ENCODE data around the gene IL37. TPM values are rescaled to one million over a fixed set of nuclear protein-coding genes. Genes with fewer than 3 reads are reported as not detected.
"Not testable (repeated sequence)": the region's sequence is repeated elsewhere in the genome, so short reads cannot be mapped to it uniquely, and the experiment has no call there.

Gene IL37
- total RNA-seq, 1 donor, result not detected

DNA sequence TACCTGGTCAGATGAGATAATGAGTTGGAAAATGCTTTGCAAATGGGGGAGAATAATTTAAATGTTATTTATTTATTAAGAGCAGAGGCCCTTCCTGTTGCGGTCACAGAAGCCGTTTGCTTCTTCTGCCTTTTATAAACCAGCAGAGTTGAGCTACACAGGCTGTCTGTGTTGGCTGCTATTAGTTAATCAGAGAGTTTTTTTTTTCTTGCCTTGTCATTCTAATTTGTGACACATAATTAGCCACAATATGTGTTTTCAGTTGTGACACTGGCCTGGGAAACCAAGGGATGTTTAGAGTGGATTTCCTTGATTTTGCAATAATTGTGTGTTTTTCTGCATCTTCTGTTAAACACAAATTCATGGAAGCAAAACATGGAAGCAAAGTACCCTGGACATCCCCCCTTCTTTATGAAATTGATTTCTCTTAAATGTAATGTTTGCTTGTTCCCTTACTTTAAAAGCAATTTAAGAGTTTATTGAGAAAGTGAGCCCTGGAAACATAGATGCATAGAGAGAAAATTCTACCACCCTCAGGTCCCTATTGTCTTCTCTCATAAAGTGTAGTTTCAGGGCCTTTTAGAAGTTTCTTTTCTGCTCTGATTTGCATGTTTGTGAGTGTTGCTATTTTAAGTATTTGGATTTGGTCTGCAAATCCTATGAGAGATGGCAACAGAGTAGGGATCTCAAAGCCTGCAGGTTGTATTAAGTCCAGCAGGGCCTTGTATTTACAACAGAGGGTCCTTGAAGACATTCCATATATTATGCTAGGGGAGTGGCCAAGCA, 22.8 kb upstream of the IL37 start:
- peak in 1 of 3 donors; percentile 52 for DNase-seq (ENCODE audit: low read depth in 2 of 3, low spot score in 2 of 3)

DNA sequence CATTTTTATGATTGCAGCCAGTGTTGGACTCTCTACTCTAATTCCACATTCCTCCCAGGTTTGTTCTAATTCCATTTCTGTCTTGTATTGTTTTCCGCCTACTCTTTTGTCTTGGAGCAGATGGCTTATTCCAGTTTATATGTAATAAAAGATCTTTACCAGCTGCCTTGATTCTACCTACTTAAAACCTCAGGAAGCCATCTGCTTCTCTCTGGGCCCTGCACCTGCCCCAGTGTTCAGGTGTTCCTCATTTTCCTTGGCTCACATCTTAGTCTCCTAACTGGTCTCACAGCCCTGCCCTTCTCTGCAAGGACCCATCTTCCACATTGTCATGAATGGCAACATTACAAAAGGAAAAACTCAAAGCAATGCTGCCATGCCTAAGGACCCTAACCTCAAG, 21.0 kb upstream of the IL37 start:
- no peak for DNase-seq (ENCODE audit: low read depth in 2 of 3, low spot score in 2 of 3)

DNA sequence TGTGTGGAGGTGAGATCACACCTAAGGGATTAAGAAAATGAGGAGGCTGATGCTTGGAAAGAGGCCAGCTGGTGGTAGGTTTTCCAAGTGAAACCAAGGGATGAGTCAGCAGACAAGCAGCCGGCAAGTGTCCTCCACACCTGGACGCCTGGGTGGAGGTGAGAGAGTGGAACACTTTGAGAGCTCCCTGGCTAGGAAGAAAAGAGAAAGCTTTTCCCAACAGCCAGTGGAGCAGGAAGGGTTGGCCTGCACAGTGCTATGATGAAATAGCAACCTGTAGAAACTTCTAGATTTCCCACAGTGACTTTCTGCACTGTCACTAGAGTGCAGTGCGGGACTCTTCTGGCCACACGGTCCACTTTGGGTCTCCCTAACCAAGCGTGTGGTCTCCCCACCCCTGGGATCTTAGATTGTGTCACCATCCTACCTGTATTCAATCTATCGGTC, 19.6 kb upstream of the IL37 start:
- no peak for DNase-seq (ENCODE audit: low read depth in 2 of 3, low spot score in 2 of 3)

DNA sequence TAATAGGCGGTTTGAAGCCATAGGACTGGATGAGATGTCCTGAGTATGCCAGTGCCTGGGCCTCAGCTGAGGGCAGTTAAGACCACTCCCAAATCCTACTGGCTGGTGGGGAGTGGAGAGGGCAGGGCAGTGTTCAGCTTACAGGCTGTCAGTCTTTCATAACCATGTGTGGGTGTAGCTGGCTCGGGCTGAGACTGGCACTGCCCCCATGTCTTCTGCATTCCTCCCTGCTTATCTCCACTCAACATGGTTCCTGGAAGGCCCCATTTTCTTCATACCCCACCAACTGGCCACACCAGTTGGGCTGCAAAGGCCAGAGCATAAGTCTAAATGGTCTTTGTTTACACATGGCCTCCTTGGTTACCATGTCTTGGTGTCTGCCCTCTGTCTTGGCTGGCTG, 17.2 kb upstream of the IL37 start:
- DNase-seq (ENCODE audit: low read depth in 2 of 3, low spot score in 2 of 3), result no peak

DNA sequence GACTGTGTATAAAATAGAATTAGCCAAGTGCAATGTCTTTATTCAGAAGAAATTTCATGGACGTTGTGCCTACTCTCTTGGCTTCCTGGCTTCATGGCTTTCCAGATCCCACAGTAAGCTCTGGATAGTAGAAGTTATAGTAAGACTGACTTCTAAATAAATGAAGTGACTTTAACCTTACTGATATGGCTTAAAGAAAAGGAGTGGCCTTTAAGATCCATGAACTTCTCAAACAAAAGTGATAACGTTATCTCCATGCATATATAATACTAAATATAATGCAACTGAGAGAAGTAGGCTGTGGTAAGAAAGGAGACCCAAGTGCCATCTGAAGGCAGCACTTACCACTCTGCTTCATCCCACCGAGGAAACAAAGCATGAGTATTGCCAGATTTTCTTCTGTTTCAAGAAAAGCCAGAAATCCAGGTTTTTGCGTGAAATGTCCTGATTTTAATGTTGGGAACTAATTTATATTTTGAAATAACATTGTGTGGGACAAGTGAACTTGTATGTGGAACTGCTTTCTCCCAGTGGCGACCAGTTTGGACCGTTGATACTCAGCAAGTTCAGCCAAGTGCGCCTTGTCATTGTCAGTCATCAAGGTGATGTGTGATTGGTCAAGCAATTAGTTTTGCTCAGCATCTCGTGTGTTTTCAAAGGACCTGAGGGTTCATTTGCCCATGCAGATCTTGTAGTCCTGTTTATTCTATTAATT, 13.9 kb upstream of the IL37 start:
- DNase-seq (ENCODE audit: low read depth in 2 of 3, low spot score in 2 of 3), result no peak

DNA sequence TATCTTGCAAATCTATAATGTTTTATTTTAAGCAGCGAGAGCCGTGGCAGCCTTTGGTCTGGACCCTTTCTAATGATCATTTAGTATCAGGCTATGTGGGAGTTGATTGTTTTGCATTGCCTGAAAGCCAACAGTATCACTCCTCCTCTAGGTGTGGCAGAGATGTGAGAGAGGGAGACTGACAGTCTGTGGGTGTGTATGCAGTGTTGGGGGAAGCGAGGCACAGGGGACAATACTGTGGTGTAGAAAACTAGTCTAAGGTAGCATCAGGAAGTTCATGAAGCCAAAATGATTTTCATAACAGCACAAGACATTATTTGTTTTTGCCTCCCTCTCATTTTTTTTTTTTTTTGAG, 13.4 kb upstream of the IL37 start:
- no peak for DNase-seq (ENCODE audit: low read depth in 2 of 3, low spot score in 2 of 3)

DNA sequence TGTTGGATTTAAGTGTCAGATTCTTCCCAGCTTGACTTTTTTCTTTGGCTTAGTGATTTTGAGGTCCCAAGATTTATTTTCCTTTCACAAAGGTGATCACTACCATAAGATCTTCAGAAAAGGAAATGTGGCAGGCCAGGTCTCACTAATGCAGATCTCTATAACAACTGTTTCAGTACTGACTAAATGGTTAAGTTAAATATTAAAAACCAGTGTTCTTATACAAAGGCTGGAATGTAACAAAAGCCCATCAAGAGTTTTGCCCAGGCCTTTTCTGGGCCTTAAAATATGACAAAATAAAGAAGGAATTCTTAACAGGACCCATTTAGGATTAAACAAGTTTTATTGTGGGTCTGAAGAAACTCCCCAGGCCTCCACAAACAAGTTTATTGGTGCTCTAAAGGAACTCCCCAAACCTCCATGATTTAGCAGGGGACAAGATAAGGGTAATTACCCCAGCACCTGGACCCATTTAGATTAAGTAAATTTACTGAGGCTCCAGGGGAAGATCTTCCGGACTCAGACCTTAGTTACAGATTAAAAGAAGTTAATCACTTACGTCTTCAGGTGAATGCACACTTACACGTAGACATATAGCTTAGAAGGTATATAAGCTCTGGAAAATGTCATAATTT, 9.4 kb upstream of the IL37 start:
- DNase-seq (ENCODE audit: low read depth in 2 of 3, low spot score in 2 of 3), result not testable (repeated sequence)

DNA sequence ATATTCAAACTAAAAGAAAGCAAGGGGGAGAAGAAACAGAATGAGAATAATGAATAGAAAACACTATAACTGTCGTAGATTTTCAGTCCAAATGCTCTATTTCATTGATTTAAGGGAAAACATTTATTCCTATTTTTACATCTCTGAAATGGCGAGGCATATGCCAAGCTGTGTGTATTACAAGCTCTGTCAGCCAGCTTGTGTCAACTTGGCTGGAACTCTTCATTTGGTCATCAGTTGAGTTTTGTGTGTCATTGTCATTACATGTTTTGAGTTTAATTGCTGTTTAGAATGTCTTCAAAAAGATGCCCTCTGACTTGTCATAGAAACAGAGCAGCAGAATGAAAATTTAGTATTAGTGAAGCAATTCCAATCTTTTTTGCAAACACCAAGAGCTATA, 8.1 kb upstream of the IL37 start:
- no peak for DNase-seq (ENCODE audit: low read depth in 2 of 3, low spot score in 2 of 3)

DNA sequence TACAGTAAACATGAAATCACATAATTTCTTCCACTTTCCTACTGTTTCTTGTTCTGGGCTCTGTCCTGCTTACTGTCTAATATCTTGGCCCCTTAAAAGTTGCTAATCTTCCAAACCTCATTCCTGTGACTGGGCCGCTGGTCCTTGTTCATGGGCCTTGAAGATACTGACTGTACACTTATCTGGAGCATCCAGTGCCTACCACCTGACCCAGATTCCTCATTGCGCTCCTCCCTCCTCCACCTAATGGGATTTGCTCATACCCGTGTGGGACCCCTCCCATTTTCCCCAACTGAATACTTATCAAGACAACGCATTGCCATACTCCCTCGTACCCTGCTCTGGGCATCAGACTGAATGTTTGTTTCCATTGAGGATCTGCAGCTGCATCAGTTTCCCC, 6.1 kb upstream of the IL37 start:
- no peak for DNase-seq (ENCODE audit: low read depth in 2 of 3, low spot score in 2 of 3)

DNA sequence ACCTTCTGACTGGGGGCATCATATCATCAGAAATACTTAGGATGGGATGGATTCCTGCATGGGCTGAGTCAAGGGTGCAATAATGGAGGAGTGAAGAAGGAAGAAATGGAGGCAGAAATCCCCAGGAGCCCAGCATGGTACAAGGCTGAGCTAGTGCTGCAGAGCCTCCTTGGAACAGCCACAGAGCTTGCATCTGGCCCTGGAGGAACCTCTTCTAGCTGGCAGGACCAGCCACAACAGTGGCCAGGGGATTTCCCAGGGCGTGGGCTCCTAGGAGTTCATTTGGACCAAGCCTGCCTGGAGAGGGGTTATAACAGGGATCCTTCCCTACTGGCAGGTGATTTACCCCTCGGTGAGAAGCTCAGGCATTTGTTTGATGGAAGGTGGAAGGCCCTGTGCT, 4.7 kb upstream of the IL37 start:
- no peak for DNase-seq (ENCODE audit: low read depth in 2 of 3, low spot score in 2 of 3)

DNA sequence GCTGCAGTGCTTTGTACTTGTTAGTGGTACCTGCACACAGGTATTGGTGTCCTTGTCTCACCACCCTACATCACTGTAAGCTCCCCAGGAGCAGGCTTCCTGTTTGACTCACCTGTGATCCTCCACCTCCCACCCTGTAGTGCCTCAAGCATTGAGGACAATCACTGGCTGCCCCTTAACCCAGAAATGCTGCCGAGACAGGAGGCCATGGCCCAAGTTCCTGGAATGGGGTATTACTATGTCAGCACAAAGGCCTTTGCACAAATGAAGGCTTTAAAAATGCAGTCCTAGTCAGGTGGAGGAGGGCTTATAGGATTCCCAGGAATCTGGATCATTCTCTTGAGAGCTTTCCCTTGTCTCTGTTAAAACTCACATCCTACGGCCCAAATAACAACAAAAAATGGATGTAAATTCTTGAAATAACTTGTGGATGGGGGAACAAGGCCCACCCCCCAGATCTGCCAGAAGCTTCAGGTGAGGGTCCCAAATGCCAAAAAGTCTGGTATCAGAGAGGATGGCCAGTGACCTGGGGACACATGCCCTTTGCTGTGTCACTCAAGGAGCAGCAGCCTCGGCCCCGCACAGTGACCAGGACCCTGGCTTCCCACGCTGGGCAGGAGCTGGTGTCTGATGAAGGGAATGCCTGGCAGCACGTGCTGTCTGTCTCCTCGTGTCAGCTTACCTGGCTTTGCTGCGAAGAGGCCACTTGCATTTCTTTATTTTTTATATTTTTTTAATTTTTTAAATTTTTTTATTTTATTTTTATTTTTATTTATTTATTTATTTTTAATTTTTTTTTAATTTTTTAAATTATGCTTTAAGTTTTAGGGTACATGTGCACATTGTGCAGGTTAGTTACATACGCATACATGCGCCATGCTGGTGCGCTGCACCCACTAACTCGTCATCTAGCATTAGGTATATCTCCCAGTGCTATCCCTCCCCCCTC, 3.7 kb upstream of the IL37 start:
- no peak for DNase-seq (ENCODE audit: low read depth in 2 of 3, low spot score in 2 of 3)

DNA sequence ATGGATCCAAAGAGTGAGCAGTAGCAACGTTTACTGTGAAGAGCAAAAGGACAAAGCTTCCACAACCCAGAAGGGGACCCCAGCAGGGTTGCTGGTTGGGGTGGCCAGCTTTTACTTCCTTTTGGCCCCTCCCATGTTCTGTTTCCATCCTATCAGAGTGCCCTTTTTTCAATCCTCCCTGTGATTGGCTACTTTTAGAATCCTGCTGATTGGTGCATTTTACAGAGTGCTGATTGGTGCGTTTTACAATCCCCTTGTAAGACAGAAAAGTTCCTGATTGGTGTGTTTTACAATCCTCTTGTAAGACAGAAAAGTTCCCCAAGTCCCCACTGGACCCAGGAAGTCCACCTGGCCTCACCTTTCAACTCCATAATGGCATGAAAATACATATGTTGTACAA, 2.4 kb upstream of the IL37 start:
- DNase-seq (ENCODE audit: low read depth in 2 of 3, low spot score in 2 of 3), result not testable (repeated sequence)

DNA sequence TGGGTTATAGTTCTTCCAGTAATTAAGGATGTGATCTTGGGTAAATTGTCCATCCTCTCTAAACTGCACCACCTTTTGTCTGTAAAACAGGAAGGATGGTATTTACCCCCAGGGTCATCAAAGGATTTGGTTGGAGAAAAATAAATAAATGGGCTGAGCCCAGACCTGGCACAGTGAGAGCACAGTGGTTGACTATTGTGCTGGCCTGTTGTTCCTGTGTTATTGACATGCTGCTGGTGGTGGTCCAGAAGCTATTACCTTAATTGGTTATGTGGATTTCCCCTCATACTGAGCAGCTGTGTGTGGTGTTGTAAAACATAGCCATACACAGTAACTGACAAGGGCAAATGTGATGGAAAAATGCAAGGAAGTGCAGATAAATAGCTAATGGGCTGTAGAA, 746 bp upstream of the IL37 start:
- no peak for DNase-seq (ENCODE audit: low read depth in 2 of 3, low spot score in 2 of 3)

DNA sequence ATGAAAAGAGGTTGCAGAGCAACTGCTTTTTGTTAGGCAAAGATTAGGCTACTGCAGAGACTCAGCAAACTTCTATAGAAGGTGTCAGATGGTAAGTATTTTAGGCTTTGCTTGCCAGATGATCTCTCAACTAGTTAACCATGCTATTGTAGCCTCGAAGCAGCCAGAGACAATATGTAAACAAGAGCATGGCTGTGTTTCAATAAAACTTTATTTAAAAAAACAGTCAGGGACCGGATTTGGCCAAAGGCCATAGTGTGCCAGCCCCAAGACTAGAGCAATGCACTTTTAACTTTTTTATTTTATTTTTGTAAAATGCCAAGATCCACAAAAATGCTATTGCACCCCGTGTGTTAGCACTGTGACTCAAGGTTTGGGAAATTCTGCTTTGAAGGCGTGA, 1.4 kb downstream of the IL37 start:
- DNase-seq (ENCODE audit: low read depth in 2 of 3, low spot score in 2 of 3), result no peak

DNA sequence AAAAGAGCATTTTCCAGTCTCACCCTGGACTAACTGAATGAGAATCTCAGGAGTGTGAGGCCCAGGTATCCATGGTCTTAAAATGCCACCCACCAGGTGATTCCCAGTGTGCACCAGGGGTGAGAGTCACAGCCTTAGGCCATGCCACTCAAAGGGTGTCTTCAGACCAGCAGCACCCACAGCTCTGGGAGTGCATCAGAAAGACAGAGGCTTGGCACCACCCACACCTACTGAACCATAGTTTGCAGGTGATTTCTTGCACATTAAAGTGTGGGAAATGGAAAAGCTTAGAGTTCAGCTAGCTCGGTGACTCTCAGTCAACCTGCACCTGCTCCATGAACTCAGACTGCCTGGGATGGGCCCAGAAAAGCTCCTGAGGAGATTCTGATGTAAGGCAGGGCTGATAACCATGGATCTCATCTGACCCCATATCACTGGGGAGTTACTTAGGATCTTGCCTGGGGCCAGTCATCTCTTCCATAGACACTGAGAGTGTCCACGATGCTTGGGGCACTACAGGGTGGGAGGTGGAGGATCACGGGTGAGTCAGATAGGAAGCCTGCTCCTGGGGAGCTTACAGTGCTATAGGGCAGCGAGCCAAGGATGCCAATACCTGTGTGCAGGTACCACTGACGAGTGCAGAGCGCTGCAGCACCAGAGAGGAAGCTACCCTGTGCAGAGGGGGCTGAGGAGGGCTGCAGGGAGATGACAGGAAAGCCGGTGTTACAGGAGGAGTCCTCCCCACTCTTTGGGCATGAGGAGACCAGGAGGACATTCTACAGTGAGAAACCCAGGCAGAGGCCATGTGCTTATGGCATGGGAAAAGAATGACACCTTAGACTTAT, 4.6 kb downstream of the IL37 start:
- no peak for DNase-seq (ENCODE audit: low read depth in 2 of 3, low spot score in 2 of 3)

DNA sequence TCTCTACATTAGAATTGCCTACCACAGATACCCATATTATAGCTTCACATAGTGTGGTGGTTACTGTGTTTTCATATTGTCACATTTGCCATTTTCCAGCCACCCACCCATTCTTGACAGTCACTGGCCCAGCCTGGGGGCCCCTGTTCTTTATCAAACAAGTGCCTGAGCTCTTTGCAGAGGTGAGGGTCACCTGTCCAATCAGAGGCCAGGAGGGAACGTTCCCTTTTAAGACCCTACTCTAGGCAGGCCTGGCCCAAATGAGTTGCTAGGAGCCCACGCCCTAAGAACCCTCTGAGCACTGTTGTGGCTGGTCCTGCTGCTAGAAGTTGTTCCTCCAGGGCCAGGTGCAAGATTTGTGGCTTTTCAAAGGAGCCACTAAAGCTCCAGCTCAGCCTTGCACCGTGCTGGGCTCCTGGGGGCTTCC, 5.2 kb downstream of the IL37 start:
- no peak for DNase-seq (ENCODE audit: low read depth in 2 of 3, low spot score in 2 of 3)

DNA sequence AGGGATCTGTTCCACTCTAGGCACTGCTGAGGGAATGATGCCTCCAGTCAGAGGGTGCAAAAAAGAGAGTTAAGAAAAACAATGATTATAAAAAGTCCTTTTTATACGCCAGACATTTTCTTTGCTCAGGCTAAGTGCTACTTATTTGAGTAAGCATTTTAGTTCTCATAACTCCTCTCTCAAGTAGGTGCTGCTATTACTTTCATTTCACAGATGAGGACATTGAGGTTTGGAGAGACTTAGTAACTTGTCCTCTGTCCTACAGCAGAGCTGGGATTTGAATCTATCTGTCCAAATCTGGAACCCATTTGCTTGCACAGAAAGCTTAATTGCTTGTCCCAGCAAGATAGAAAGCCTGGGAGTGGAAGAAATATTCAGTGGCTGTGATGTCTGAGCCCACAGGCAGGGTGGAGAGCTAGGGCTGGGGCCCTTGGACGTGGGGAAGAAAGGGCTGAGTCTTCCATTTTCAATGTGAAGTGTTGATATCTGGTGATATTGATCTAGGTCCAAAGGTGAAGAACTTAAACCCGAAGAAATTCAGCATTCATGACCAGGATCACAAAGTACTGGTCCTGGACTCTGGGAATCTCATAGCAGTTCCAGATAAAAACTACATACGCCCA, 5.8 kb downstream of the IL37 start:
- DNase-seq (ENCODE audit: low read depth in 2 of 3, low spot score in 2 of 3), result no peak

DNA sequence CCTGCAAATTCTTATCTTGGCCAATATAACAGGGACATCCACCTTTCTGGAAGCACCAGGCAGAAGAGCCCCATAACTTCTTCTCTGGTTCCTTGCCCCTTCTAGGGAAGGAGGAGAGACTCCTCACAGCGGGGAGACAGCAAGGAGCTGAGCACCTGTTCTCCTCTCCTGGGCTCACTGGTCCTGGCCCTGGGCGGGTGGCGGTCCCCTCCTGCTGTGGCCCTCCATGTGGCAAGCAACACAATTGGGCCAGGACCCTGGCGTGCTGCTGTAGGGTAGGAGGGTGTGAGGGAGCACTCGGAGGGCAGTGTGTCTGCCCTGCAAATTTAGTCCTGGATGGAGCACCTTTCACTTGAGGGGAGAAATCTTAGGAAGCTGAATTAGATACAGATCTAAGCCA, 6.9 kb downstream of the IL37 start:
- no peak for DNase-seq (ENCODE audit: low read depth in 2 of 3, low spot score in 2 of 3)

DNA sequence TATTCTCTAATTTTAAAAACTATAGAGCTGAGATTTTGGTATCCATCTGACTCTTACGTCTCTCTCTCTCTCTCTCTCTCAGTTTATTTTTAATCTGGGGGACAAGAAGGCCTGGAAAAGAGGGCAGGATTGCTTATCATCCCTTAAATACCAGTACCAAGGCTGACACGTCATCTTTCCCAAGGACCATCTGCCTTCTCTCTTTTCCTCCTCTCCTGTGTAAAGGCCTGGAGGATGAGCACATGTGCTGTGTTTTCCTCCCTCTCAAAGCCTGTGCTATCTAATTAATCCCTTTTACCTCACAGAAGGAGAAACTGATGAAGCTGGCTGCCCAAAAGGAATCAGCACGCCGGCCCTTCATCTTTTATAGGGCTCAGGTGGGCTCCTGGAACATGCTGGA, 7.3 kb downstream of the IL37 start:
- no peak for DNase-seq (ENCODE audit: low read depth in 2 of 3, low spot score in 2 of 3)
